DND-41 (cell line): ENCODE data around the gene XXYLT1.

ENCODE experiments used
- CTCF ChIP-seq: IDR thresholded peaks from 2 replicates; pipeline ENCODE4 v1.5.1; 2012; ENCODE audit warnings: borderline replicate concordance, low read length, moderate library complexity, mild to moderate bottlenecking; ENCODE audit not compliant: poor library complexity, severe bottlenecking; ENCODE audit errors: extremely low read depth
- EZH2 ChIP-seq: IDR thresholded peaks from 3 replicates; pipeline ENCODE4 v1.6.1; 2012; ENCODE audit warnings: borderline replicate concordance, low read depth, mild to moderate bottlenecking, moderate library complexity, low read length, inconsistent platforms; ENCODE audit not compliant: severe bottlenecking

- TF ChIP-seq CTCF (no peak), EZH2 (no peak)
Measured at GRCh38 chr3:195122261-195122660, 148.7 kb downstream of the XXYLT1 start.
